ENCODE measurements around the gene TP63.

The TP63 gene

DNA sequence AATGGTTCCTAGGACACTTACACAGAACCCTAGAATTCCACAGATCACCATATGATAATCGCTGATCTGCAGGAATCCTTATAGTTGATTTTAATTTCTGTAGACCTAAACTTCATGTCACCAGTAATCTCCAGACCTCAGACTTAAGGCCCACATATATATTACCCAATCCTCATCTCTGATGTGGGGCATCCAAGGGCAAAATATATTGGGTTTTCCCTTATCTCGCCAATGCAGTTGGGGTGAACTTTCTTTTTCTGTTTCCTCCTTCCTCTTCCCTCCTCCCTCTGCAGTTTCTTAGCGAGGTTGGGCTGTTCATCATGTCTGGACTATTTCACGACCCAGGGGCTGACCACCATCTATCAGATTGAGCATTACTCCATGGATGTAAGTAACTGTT lies 259.3 kb downstream of the TP63 start:
- DNase-seq, result no peak

DNA sequence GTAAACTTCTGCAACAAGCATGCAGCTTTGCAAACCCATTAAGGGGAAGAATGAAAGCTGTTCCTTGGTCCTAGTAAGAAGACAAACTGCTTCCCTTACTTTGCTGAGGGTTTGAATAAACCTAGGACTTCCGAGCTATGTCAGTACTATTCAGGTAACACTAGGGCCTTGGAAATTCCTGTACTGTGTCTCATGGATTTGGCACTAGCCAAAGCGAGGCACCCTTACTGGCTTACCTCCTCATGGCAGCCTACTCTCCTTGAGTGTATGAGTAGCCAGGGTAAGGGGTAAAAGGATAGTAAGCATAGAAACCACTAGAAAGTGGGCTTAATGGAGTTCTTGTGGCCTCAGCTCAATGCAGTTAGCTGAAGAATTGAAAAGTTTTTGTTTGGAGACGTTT lies 265.3 kb downstream of the TP63 start:
- no peak for DNase-seq

DNA sequence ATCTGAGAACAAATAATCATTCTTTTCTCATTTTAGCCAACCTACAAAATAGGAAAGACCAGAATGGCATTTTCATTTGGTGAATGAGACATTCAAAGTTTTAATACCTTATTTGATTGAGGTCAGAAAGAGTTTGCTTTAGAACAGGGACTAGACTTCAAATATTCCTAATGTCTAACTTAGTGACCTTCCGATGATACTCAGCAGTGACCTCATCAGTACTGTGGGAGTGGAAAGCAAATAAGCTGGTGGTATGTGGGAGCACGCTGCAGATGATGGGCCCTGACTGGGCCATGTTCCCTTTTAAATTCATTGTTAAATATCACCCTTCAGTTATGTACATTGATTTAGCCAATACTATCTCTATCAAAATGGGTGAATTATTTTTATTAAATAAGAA lies 266.2 kb downstream of the TP63 start:
- DNase-seq, result no peak

DNA sequence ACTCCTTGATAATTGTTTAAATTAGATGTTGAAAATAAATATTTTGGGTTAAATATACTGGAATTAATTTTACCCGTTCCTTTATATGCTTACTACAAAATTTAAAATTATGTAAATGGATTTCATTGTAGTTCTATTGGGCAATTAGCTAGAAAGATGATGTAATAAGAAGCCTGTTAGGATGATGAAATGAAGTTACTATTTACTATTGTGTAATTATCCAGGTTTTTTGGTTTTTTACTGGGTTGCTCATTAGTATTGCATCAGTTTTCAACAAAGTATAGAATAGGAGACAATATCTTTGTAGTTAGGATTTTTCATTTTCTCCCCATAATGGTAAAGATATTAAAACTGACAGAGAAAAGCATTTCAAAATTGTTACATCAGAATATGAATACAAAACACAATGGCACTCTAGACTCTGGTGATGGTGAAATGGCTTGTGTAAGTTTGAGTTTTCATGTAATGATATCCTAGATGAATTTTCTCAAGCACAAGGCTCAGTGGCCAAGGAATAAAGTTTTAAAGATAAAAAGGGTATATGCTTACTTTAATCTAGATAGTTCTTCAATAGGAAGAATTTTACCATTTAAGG lies 267.5 kb downstream of the TP63 start:
- DNase-seq, result no peak

- no peak for DNase-seq
Measured at GRCh38 chr3:189899186-189899585, 268.0 kb downstream of the TP63 start.

DNA sequence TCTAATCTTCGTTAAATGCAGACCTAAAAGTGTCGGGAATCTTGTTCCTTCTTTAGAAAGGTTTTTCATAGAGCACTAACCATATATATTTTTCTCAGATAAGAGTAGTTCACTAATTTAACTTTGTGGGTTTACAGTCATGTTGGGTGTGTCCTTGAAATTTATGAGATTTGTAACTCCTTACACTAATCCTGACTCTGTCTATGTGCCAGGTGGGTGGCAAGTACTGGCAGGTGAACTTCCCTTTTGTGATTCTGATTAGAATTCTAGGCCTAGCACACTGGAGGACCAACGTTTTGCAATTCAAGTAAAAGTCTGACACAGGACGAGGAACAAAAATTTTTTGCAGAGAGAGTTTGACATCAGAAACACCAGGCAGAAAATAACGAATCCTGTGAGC lies 269.4 kb downstream of the TP63 start:
- DNase-seq, result no peak

DNA sequence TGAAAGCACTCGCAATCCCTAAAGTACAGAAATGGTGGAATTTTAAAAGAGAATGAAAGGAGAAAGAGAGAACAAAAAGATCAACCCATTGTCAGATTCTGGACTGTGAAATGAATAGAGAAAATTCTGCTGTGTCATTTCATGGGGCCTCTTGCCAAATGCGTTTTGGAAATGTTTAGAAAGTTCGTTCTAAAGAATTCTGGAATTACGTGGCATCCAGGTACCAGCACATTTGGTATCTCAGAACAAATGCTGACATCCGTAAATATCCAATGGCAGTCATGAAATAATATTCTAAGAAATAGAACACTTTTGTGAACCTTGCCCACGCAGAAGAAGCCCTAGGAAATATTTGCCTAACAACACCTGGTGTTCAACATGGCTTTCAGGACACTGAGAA lies 270.3 kb downstream of the TP63 start:
- DNase-seq, result no peak

DNA sequence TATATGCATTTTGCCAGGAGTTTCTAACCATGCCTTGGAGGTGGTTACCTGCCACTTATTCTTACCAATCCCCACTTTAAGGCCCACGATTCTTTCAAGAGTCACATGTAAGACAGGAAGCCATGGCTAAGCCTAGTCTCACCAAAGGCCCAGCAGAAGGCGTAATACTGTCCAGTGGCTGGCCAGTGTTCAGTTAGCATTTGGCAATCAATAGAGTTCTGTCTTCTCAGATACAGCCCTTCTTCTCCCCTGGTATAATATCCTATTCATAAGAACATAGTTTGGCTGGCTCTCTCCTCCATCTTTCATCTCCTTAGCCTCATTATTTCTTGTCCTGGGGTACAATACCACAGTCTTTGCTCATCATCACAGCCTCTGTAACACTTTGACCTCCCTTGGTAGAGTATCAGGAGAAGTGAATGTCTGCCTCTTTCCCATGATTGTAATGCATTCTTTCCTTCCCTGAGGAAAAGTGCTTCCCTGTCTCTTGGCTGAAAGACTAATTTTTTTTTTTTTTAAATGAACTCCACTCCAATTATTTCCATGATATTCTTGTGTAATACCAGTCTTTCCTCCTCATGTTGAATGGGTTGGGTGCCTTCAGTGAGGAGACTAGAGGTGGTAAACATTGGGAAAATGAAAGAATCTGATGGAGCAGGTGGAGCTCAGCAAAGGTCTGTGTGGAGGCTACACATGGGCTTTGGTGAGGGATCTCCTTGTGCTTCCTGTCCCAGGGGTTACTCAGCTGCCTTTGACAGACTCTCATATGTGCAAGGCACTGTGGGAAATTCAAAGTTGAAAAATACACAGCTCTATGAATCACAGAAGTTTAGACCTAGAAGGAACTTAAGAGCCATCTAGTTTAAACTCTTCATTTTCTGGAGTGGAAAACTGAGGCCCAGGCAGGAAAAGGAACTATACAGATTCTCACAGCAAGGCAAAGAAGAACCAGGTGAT lies 271.3 kb downstream of the TP63 start:
- DNase-seq, result peak; percentile 36

GRCh38 chr3:189903562-189904250 lies 272.5 kb downstream of the TP63 start:
- DNase-seq, result no peak

- DNase-seq, result no peak
Measured at GRCh38 chr3:189907803-189908202, 276.6 kb downstream of the TP63 start.

DNA sequence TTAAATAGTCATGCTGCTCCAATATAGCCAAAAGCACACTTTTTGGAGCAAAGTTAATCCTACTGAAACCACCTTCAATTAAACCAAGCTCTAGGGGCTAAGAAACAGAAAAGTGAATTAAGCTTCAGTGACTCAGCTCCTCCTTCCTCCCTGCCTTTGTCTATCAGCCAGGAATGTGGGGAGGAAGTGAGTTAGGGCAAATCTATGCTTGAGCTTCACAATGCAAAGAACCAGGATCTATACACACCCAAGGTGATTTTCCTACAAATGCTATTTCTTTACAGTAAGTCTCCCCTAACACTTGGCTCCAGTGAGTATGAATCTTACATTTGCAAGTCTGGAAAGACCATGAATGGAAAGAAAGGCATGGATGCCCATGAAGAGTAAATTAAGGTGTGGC lies 277.5 kb downstream of the TP63 start:
- DNase-seq, result peak; percentile 91

DNA sequence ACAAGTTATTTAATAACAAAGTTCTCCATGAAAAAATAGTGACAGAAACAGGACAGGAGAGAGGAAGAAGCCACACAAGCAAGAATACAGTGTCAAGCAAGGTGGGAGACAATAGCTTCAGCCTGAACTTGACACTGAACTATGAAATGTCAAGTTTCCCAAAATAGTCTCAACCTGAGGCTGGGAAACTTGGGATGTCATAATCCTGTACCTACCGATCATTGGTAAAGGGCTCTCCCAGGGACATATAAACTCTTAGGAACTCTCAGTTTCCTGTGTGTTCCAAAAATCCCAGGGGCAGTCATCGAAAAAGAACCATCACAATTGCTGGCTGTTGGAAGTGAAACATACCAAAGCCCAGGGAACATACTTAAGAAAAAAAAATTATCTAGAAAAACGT lies 277.9 kb downstream of the TP63 start:
- no peak for DNase-seq

DNA sequence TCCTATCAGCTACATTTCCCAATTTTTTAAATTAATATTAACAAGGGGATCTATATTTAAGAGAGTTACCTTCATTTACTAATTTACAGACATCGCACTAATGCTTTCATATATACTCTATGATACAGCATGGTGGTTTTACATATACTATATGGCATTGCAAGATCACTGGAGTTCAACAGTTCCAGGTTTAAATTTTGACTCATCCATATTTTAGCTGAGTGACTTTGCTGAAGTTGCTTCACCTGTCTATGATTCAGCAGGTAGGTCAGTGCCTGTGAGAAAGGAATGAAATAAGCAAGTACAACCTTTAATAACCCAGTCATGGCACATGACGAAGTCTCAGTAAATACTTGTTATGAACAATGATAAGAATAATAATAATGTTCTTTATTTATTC lies 278.4 kb downstream of the TP63 start:
- DNase-seq, result no peak

- DNase-seq, result no peak
Measured at GRCh38 chr3:189911001-189911400, 279.8 kb downstream of the TP63 start.

DNA sequence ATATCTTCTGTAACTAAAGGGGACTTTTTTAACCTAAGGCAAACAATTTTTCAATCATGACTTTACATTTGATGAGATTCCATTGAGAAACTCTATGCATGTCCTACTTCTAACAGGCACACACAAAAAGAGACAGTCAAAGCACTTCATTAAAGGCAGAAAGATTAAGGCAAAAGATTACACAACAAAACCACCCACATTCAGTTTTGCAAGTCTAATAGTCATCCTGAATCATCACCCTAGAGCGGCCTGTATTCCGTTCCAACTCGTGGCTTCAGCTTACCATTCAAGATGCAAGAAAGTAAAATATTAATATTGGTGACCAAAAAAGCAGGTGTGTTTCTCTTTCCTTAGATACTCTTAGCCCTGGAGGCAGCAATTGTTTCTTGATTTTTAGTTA lies 283.6 kb downstream of the TP63 start:
- DNase-seq, result peak; percentile 92

DNA sequence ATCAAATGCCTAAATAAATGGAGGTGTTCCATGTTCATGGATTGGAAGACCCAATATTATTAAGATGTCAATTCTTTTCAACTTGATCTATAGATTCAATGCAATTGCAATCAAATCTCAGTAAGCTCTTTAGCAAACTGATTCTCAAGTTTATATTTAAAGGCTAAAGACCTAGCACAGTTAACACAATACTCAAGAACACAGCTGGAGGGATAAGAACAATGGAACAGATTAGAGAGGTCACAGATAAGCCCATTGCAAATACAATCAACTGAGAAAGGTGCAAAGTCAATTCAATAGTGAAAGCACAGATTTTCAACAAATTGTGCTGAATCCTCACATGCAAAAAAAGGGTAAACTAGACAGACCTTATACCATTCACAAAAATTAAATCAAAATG lies 290.6 kb downstream of the TP63 start:
- no peak for DNase-seq

DNA sequence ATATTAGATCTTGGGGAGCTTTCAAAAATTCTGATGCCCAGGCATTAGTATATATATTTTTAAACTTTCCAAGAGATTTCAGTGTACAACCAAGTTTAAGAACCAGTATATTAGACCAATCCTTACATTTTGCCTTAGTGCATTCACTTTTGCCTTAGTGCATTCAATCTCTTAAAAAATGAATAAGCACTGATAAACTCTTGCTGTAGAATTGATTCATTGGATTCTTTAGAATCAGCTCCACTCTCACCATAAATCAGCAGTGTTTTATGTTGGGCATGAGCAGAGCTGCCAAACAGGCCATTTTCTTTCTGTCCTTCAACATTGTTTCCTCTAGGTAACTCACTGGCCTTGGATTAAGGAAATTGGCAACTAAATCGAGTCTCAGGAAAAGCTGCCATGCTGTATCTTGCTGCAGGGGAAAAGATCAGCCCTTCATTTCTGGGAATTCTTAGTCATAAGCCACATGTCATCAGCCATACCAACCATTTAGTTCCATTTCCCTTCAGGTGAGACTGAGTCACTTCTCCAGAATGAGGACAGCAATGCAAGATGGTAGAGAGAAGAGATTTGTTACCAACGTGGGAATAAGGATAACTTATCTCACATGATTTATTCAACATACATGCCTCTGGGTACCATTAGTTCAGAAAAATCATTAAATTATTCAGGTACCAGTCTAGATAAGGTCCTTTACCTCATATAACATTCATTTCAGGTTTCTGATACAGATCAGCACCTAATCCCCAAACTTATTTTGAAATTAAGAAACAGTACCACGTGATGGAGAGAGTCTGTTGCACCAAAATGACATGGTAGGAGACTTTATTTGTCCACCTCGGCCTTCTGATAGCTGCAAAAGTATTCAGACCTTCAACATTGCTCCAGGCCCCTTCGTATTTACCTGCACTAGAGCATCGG lies 297.0 kb downstream of the TP63 start:
- peak; percentile 51 for DNase-seq

GRCh38 chr3:189936201-189936945 lies 305.2 kb downstream of the TP63 start:
- no peak for DNase-seq

GRCh38 chr3:189937302-189938127 lies 306.3 kb downstream of the TP63 start:
- DNase-seq, result peak; percentile 97

DNA sequence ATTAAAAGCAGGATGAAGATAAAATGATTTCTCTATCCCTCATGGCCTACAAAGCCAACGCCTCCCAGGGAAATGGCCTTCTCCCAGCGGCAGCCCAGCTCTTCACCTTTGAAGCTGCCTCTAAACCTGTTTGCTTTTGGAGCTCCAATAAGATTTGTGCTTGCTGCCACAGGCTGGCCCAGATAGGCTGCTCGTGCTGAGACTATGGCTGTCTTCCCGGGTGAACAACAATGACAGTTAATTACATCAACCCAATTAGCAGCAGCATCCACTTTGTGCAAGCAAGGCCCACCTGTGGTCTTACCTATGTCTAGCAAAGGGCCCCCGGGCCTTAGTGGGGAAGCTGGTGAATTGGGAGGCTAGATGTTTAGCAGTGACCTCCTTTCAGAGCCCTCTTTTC lies 309.9 kb downstream of the TP63 start:
- DNase-seq, result no peak

DNA sequence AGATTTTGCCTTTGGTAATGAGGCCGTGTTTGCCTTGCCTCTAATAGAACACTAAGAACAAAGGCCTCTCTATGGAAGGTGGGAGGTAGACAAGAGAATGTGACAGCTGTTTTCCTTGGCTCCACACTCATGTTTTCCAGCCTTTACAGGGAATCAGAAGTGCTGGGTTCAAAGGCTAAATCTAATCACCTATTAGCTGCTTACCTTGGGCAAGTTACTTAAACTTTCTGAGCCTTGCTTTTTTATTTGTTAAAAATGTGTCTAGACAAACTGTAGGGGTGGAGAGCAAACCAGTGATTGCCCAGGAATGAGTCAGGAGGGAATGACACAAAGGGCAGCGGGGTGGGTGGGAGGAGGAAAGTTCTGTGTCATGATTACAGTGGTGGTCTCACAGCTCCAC lies 310.5 kb downstream of the TP63 start:
- DNase-seq, result peak; percentile 68
